ENCODE results near the gene EEIG1. TPM values are rescaled to one million over a fixed set of nuclear protein-coding genes. Genes with fewer than 3 reads are reported as not detected.

The EEIG1 gene
- total and polyA plus RNA-seq, 2 experiments from 2014 or later, result 6.1 to 9.3 TPM

GRCh38 chr9:127979333-127980059 is 1.3 kb downstream of the EEIG1 start:
- peak overlapping the region; percentile 84 for H3K4me2 ChIP-seq (ENCODE audit: unreplicated experiment)
- in situ Hi-C loops (cut with MboI), result no loop called here
- no peaks in the 10 kb centered on the region for H3K9me2 ChIP-seq (ENCODE audit: insufficient read depth)
- DNase-seq, result peak; percentile 88
- H3F3A ChIP-seq (ENCODE audit: insufficient read depth), result peaks cover 13% of the 10 kb centered on the region
- TF ChIP-seq EZH2phosphoT487 (IDR thresholded peaks at IDR 0.05; ENCODE audit: insufficient read depth, low read depth) (no peak), EZH2 (IDR thresholded peaks at IDR 0.05; ENCODE audit: insufficient read depth, poor library complexity, severe bottlenecking) (no peak)
- 1% methylated on average over 22 to 23 of the region's 24 CpGs for WGBS, 2 experiments (ENCODE audit: low coverage in 1 of 2, low lambda C conversion rate in 2 of 2, missing lambda C conversion rate in 2 of 2)
- no peaks in the 10 kb centered on the region for H3K36me3 ChIP-seq (ENCODE audit: low read depth)
- peak overlapping the region; percentile 80 for H3K4me3 ChIP-seq
- H3K4me1 ChIP-seq (ENCODE audit: insufficient read depth), result peaks cover 40% of the 10 kb centered on the region
- H3K79me2 ChIP-seq (ENCODE audit: insufficient read depth), result peaks cover 56% of the 10 kb centered on the region
- peak overlapping the region; percentile 89 for H3K9ac ChIP-seq
- H3K9me3 ChIP-seq (ENCODE audit: low read depth), result no peaks in the 10 kb centered on the region
- no peaks in the 10 kb centered on the region for H3K27me3 ChIP-seq (replicated peaks; ENCODE audit: insufficient read depth)
- peak overlapping the region; percentile 15; the same call in 1 of the 2 replicates for H2AFZ ChIP-seq
- peak overlapping the region; percentile 75 for H3K27ac ChIP-seq
- H4K20me1 ChIP-seq (ENCODE audit: insufficient read depth), result no peaks in the 10 kb centered on the region

DNA sequence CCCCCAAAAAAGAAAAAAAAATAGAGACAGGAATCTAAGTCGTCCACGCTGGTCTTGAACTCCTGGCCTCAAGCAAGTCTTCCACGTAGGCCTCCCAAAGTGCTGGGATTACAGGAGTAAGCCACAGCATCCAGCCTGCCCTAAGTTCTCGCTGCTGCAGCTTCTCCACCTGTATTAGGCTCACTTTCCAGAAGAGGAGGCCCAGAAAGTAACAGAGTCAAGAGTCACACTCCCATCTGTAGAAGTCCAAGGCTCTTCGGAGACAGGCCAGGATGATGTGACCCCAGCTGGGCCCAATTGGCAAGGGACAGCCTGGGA is 1.8 kb downstream of the EEIG1 start:
- no peaks in the 10 kb centered on the region for H3K27me3 ChIP-seq (replicated peaks; ENCODE audit: insufficient read depth)
- peaks cover 43% of the 10 kb centered on the region for H3K4me1 ChIP-seq (ENCODE audit: insufficient read depth)
- peak overlapping the region; percentile 75 for H3K27ac ChIP-seq
- no peak for DNase-seq
- H3K9ac ChIP-seq, result peak overlapping the region; percentile 89
- no peaks in the 10 kb centered on the region for H3K9me2 ChIP-seq (ENCODE audit: insufficient read depth)
- H3F3A ChIP-seq (ENCODE audit: insufficient read depth), result peaks cover 13% of the 10 kb centered on the region
- 9 to 13% methylated on average over 5 of the region's 5 CpGs for WGBS, 2 experiments (ENCODE audit: low coverage in 1 of 2, low lambda C conversion rate in 2 of 2, missing lambda C conversion rate in 2 of 2)
- no peak for TF ChIP-seq EZH2 (IDR thresholded peaks at IDR 0.05; ENCODE audit: insufficient read depth, poor library complexity, severe bottlenecking)
- no peak for TF ChIP-seq EZH2phosphoT487 (IDR thresholded peaks at IDR 0.05; ENCODE audit: insufficient read depth, low read depth)
- H3K9me3 ChIP-seq (ENCODE audit: low read depth), result no peaks in the 10 kb centered on the region
- in situ Hi-C loops (cut with MboI), result no loop called here
- peak overlapping the region; percentile 80 for H3K4me3 ChIP-seq
- H2AFZ ChIP-seq, result no peak overlapping the region
- no peaks in the 10 kb centered on the region for H4K20me1 ChIP-seq (ENCODE audit: insufficient read depth)
- H3K4me2 ChIP-seq (ENCODE audit: unreplicated experiment), result peak overlapping the region; percentile 84
- no peaks in the 10 kb centered on the region for H3K36me3 ChIP-seq (ENCODE audit: low read depth)
- peaks cover 61% of the 10 kb centered on the region for H3K79me2 ChIP-seq (ENCODE audit: insufficient read depth)

DNA sequence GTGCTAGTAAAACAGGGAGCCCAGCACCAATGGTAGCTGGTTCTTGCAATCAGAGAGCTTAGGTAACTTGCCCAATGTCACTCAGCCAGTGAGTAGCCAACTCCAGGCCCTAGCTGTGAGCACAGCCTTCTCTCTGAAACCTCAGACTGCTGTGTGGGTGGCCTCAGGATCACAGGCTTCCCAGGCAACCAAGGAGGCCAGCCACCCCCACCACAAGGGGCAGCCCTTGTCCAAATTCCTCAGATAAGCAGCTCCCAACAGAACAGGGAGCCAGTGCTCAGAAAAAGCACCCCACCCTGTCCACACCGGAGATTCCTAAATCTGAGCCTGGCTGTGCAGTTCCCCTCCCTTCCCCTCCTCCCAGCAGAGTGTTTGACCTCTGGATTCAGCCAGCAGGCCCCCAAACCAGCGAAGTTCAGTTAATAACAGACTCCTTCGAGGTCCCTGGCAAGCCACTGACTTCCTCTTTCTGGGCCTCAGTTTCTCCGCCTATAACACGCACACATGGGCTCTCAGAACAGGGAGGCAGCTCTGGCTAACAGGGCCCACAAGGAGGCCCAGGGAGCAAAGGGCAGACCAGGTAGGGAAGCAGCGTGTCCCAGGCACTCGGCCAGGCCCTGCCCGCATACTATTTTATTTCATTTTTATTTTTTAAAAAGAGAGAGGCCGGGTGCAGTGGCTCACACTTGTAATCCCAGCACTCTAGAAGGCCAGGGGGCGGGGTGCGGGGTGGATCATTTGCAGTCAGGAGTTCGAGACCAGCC is 2.7 kb downstream of the EEIG1 start:
- peak overlapping the region; percentile 80 for H3K4me3 ChIP-seq
- no peaks in the 10 kb centered on the region for H3K9me3 ChIP-seq (ENCODE audit: low read depth)
- peak; percentile 94 for DNase-seq
- H2AFZ ChIP-seq, result no peak overlapping the region
- peaks cover 71% of the 10 kb centered on the region for H3K79me2 ChIP-seq (ENCODE audit: insufficient read depth)
- H3K4me2 ChIP-seq (ENCODE audit: unreplicated experiment), result peak overlapping the region; percentile 84
- no peaks in the 10 kb centered on the region for H3K9me2 ChIP-seq (ENCODE audit: insufficient read depth)
- peak overlapping the region; percentile 89 for H3K9ac ChIP-seq
- H4K20me1 ChIP-seq (ENCODE audit: insufficient read depth), result no peaks in the 10 kb centered on the region
- TF ChIP-seq EZH2phosphoT487 (IDR thresholded peaks at IDR 0.05; ENCODE audit: insufficient read depth, low read depth) (no peak), EZH2 (IDR thresholded peaks at IDR 0.05; ENCODE audit: insufficient read depth, poor library complexity, severe bottlenecking) (no peak)
- H3K4me1 ChIP-seq (ENCODE audit: insufficient read depth), result peaks cover 43% of the 10 kb centered on the region
- peaks cover 13% of the 10 kb centered on the region for H3F3A ChIP-seq (ENCODE audit: insufficient read depth)
- no peaks in the 10 kb centered on the region for H3K36me3 ChIP-seq (ENCODE audit: low read depth)
- H3K27ac ChIP-seq, result peak overlapping the region; percentile 75
- H3K27me3 ChIP-seq (replicated peaks; ENCODE audit: insufficient read depth), result no peaks in the 10 kb centered on the region
- WGBS, 2 experiments (ENCODE audit: low coverage in 1 of 2, low lambda C conversion rate in 2 of 2, missing lambda C conversion rate in 2 of 2), result 17 to 18% methylated on average over 12 of the region's 12 CpGs
- in situ Hi-C loops (cut with MboI), result no loop called here

DNA sequence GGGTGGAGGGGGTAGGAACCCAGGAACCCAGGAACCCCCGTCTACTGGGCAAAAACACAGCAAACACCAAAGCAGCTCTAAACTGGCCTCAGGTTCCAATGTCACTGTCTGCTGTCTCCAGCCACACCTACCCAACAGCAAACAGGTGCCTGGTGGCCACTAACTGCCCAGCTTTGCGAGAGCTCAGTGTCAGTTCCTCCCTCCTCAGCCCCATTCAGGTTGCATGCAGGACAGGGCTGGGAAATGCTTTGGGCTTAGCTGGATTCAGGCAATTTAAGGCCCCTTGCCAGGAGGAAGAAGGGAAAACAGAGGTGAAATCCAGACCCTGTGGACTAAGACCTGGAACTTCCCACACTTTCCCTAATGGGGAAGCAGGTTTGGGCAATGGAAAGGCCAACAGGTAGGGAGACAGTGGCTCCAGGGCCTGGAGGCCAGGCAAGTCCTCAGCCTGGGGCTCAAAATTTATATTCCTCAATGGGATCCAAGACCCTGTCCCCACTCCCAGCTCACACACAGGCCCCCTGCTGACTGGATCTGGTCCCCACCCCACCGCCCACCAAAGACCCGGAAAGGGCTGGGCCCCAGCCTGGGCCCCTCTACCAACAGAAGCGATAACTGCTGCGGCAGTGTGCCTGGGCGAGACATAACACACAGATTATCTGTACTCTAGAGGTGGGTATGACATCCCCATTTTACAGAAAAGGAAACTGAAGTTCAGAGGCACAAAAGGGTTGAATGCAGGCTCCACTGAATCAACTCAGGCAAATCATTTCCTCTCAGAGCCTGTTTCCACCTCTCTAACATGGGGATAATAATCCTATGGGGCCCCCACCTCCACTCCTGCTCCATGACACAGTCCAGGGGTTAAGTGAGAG is 3.5 kb downstream of the EEIG1 start:
- Histone ChIP-seq H3K9ac (peak overlapping the region; percentile 89), H3K27ac (peak overlapping the region; percentile 75)
- TF ChIP-seq EZH2 (IDR thresholded peaks at IDR 0.05; ENCODE audit: insufficient read depth, poor library complexity, severe bottlenecking) (no peak), EZH2phosphoT487 (IDR thresholded peaks at IDR 0.05; ENCODE audit: insufficient read depth, low read depth) (no peak)

More for the DNA sequence above, 3.5 kb downstream of the EEIG1 start:
- WGBS, 2 experiments (ENCODE audit: low coverage in 1 of 2, low lambda C conversion rate in 2 of 2, missing lambda C conversion rate in 2 of 2), result 73 to 87% methylated on average over 7 of the region's 7 CpGs
- H3K4me3 ChIP-seq, result peak overlapping the region; percentile 80
- no peaks in the 10 kb centered on the region for H4K20me1 ChIP-seq (ENCODE audit: insufficient read depth)
- peak overlapping the region; percentile 84 for H3K4me2 ChIP-seq (ENCODE audit: unreplicated experiment)
- H3K36me3 ChIP-seq (ENCODE audit: low read depth), result no peaks in the 10 kb centered on the region
- DNase-seq, result no peak
- H3F3A ChIP-seq (ENCODE audit: insufficient read depth), result peaks cover 13% of the 10 kb centered on the region
- no peaks in the 10 kb centered on the region for H3K27me3 ChIP-seq (replicated peaks; ENCODE audit: insufficient read depth)
- no peaks in the 10 kb centered on the region for H3K9me2 ChIP-seq (ENCODE audit: insufficient read depth)
- H3K79me2 ChIP-seq (ENCODE audit: insufficient read depth), result peaks cover 79% of the 10 kb centered on the region
- H2AFZ ChIP-seq, result no peak overlapping the region
- H3K4me1 ChIP-seq (ENCODE audit: insufficient read depth), result peaks cover 47% of the 10 kb centered on the region
- in situ Hi-C loops (cut with MboI), result no loop called here
- no peaks in the 10 kb centered on the region for H3K9me3 ChIP-seq (ENCODE audit: low read depth)

Measured in GM23248 (cell line).